A549 (cell line): ENCODE data around the gene FUT1.

Experiments
- KDM5A ChIP-seq: fragments of 200-600 bp; sonication (generic); IDR thresholded peaks from 2 replicates; pipeline ENCODE4 v1.6.1; 2016; ENCODE audit warnings: antibody characterized with exemption, mild to moderate bottlenecking
- MAZ ChIP-seq: fragments of 150-350 bp; IDR thresholded peaks from 2 replicates; pipeline ENCODE4 v1.6.1; 2014; ENCODE audit warnings: antibody characterized with exemption, low read depth, low read length, borderline replicate concordance
- TF ChIP-seq, protein P1 (sequence below): fragments of >200 bp; sonication (Bioruptor Twin); formaldehyde crosslinking; IDR thresholded peaks from 3 replicates; pipeline ENCODE4 v1.5.1; 2016

DNA sequence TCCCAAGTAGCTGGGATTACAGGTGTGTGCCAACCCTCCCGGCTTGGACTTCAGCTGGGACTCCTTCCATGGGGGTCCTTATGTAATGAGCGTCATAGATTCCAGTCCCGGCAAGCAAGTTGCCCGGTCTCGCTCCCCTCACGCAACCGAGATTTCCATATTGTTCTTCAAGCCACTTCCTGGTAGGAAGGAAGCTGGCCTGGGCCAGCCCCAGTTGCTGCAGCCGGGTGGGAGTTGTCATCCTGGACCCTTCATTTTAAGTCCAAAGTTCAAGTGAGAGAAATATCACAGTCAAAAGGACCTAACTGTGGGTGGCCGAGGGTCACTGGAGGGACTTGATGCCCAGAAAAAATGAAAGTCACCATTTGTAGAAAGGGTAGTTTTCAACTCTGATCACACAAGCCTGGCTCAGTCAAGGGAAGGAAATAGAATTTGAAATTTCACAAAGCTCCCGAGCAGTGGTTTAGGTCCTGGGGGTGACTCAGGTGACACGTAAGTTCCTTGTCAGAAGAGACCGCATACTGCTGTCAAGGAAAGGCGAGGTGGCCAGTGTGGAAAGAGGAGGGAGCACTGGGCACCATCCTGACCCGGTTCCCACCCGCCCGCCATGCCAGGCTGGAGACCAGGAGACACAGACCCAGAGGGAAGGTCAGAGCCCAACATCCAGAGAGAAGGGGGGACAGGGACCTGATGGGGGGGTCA lies 8.2 kb upstream of the FUT1 start:
- TF ChIP-seq, protein P1, sequence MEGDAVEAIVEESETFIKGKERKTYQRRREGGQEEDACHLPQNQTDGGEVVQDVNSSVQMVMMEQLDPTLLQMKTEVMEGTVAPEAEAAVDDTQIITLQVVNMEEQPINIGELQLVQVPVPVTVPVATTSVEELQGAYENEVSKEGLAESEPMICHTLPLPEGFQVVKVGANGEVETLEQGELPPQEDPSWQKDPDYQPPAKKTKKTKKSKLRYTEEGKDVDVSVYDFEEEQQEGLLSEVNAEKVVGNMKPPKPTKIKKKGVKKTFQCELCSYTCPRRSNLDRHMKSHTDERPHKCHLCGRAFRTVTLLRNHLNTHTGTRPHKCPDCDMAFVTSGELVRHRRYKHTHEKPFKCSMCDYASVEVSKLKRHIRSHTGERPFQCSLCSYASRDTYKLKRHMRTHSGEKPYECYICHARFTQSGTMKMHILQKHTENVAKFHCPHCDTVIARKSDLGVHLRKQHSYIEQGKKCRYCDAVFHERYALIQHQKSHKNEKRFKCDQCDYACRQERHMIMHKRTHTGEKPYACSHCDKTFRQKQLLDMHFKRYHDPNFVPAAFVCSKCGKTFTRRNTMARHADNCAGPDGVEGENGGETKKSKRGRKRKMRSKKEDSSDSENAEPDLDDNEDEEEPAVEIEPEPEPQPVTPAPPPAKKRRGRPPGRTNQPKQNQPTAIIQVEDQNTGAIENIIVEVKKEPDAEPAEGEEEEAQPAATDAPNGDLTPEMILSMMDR: no peak
- TF ChIP-seq MAZ: no peak
- TF ChIP-seq KDM5A: no peak
